Activated CD8-positive, alpha-beta memory T cell treated with anti-CD3 and anti-CD28 coated beads, Interleukin-2, amount 50 U/mL, for 24 hours (primary cell): ENCODE results near the gene PODXL2.
"Not testable (repeated sequence)": the region's sequence is repeated elsewhere in the genome, so short reads cannot be mapped to it uniquely, and the experiment has no call there.

Source experiments
- DNase-seq: peaks from one replicate; pipeline ENCODE4 v3.0.0-alpha.2; 2020; ENCODE audit errors: extremely low read depth

PODXL2 gene

DNA sequence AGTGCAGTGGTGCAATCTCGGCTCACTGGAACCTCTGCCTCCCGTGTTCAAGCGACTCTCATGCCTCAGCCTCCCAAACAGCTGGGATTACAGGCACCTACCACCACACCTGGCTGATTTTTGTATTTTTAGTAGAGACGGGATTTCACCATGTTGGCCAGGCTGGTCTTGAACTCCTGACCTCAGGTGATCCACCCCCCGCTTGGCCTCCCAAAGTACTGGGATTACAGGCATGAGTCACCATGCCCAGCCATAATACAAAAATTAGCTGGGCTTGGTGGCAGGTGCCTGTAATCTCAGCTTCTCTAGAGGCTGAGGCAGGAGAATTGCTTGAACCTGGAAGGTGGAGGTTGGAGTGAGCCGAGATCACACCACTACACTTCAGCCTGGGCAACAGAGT, 26.0 kb downstream of the PODXL2 start:
- not testable (repeated sequence) for DNase-seq

GRCh38 chr3:127655641-127656040, 26.7 kb downstream of the PODXL2 start:
- no peak for DNase-seq

DNA sequence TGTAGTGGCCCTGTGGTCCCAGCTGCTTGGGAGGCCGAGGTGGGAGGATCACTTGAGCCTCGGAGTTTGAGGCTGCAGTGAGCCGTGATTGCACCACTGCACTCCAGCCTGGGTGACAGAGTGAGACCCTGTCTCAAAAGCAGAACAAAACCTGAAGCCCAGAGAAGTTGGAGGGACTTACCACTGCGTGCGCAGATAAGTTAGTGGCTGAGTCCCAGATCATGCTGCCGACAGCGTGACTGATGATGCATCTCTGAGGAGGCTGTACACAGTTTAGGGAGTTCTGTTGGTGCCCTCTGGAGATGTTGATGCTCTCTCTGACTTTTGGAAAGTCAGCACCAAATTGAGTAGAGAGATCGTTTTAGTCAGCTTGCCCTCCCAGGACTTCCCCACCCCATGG, 27.9 kb downstream of the PODXL2 start:
- DNase-seq: no peak

DNA sequence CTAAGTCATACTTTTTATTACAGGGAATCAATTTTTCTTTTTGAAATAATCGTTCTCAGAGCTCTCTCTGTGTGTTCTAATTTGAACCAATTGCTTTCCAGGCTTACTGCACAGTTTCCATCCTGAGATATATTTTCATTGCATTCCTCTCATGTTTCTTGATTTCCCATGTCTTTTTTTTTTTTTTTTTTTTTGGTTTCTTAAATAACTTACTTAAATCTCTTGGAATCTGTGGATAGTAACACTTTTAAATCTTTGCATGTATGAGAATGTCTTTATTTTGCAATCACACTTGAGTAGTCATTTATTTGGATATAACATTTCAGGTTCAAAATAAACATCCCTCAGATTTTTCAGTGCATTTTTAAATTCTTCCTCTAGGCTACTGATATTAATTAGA, 29.2 kb downstream of the PODXL2 start:
- no peak for DNase-seq

DNA sequence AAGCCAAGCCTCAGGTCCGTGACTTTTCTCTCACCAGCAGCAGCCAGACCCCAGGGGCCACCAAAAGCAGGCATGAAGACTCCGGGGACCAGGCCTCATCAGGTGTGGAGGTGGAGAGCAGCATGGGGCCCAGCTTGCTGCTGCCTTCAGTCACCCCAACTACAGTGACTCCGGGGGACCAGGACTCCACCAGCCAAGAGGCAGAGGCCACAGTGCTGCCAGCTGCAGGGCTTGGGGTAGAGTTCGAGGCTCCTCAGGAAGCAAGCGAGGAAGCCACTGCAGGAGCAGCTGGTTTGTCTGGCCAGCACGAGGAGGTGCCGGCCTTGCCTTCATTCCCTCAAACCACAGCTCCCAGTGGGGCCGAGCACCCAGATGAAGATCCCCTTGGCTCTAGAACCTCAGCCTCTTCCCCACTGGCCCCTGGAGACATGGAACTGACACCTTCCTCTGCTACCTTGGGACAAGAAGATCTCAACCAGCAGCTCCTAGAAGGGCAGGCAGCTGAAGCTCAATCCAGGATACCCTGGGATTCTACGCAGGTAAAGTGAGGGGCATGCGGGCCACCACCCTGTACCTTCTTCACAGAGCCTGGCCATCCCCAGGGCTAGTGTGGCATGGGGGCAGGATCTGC, 31.8 kb downstream of the PODXL2 start:
- DNase-seq: no peak

DNA sequence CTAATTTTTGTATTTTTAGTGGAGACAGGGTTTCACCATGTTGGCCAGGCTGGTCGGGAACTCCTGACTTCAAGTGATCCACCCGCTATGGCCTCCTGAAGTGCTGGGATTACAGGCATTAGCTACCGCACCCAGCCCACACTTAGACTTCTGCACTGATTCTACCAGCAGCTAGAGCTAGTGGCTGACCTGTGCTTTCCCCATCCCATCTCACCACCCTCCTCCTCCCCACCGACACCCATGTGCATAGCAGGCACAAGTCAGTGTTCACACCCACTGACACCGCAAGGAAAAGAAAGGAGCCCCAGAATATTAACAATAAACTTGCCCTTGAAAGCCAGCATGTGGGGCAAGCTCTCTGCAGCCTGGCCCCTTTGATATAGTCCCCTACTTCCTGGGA, 32.6 kb downstream of the PODXL2 start:
- no peak for DNase-seq

GRCh38 chr3:127662001-127662469, 33.0 kb downstream of the PODXL2 start:
- no peak for DNase-seq

DNA sequence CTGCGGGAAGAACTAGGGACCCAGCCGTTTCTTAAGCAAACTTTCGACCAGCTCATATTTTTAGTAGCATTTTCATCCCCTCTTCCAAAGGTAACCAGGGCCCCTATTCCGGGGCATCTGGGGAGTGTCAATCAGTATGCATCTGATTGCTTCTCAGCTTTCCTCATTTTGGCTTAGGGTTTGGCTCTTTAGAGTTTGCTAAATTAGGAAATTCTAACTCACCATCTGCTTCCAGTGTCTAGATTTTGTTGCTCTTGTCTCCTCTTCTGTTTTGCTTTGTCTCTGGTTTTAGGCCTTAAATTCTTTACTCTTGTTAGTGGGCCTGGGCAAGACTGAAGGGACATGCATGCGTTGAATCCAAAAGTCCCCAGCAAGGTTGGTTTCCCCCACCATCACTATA, 34.2 kb downstream of the PODXL2 start:
- DNase-seq: no peak

DNA sequence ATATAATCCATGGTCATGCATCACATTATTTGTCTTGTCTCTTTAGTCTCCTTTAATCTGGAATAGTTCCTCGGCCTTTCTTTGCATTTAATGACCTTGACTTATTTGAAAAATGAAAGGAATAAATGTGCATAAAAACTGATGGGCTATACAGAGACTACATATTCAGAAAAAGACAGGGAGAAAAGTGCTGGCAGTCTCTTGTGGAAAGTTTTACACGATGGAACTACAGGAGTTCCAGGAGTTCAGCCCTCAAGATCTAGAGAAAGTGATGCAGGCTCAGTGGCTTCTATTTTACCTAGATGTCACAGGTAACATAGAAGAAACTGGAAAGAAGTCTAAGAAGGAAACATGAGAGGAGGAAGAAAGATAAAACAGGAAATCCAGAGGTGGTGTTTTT, 36.2 kb downstream of the PODXL2 start:
- DNase-seq: no peak

- no peak for DNase-seq
Measured at GRCh38 chr3:127665586-127665985, 36.6 kb downstream of the PODXL2 start.

- no peak for DNase-seq
Measured at GRCh38 chr3:127666676-127667075, 37.7 kb downstream of the PODXL2 start.

DNA sequence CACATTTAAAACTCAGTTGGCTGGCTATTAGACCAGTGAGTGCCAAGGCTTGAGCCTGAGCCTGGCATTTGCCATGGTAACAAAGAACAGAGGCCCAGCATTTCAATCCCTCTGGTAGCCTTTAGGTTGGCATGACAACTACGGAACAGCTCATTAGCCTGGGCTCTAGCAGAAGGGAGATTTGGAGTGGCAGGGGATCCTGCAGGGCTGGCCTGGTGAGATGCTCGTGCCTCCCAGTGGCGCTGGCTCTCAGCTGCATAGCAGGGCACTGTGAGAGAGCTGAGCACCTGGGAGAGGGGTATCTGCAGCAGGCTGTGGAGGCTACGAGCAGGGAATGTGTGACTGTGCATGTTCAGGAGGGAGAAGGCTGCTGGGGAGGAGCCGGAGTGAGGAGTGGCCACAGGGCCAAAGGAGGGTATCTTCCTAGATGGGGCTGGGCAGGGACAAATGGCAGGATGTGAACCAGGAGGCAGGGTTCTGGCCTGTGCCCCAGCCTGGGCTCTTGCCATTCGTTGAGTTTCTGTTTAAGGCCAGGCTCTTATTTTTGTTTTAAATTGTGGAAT, 38.2 kb downstream of the PODXL2 start:
- no peak for DNase-seq

GRCh38 chr3:127668906-127669305, 39.9 kb downstream of the PODXL2 start:
- no peak for DNase-seq

DNA sequence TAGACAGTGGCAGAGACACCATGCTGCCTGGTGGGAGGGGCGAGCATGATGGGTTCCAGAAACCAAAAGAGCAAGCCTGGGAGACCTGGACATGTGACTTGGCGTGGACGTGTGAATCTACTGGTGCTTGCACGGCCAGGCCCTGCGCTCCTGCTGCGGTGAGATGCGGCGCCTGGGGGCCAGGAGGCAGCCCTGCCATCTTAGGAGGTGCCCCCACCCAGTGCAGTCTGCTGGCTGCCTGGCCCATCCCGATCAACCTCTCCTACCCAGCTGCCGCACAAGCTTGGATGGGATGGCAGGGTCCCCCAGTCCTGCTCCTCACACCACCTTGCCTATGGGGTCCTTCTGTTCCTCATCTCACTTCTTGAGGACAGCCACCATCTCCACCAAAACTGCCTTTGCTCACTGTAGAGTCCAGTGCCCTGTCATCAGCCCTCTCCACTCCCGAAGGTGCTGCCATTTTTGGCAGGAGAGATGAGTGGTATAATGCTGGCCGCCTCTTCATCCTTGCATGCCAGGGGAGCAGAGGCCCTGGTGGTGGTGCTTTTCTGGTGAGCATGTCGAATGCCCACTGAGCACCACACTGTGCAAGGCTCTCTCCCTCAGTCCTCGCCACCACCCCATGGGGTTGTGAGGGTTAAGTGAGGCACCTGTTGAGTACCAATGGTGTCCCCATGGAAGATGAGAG, 40.7 kb downstream of the PODXL2 start:
- no peak for DNase-seq

- DNase-seq: no peak
Measured at GRCh38 chr3:127670229-127670559, 41.2 kb downstream of the PODXL2 start.

- no peak for DNase-seq
Measured at GRCh38 chr3:127670761-127671522, 42.0 kb downstream of the PODXL2 start.

- no peak for DNase-seq
Measured at GRCh38 chr3:127671523-127672428, 42.8 kb downstream of the PODXL2 start.

GRCh38 chr3:127672429-127673190, 43.6 kb downstream of the PODXL2 start, which contains the start of gene ABTB1:
Gene ABTB1, plus strand, starts transcription at chr3:127672952. Its CDS starts 74 bp downstream, at chr3:127673026.
- DNase-seq: peak; percentile 57

- DNase-seq: no peak
Measured at GRCh38 chr3:127673191-127674100, 44.5 kb downstream of the PODXL2 start.
